HepG2 (cell line): ENCODE data around the gene E2F1. TPM values are rescaled to one million over a fixed set of nuclear protein-coding genes. Genes with fewer than 3 reads are reported as not detected.
A peak's percentile ranks its signal among the peaks of the same experiment; 100 is the strongest.

Source experiments
- ARNT ChIP-seq: fragments of 450-650 bp; IDR thresholded peaks from 2 replicates; pipeline ENCODE4 v1.6.1; 2017
- ARNT2 ChIP-seq: sonication (generic); formaldehyde crosslinking; IDR thresholded peaks from 2 replicates; pipeline ENCODE4 v1.8.0; 2022; ENCODE audit warnings: mild to moderate bottlenecking, low read depth, missing genetic modification reagents, moderate library complexity
- ATAD3A ChIP-seq: sonication (generic); formaldehyde crosslinking; IDR thresholded peaks from 2 replicates; pipeline ENCODE4 v1.4.0; 2020; ENCODE audit warnings: missing genetic modification reagents
- BRD4 ChIP-seq: sonication (generic); formaldehyde crosslinking; IDR thresholded peaks from 2 replicates; pipeline ENCODE4 v1.4.0; 2020; ENCODE audit warnings: missing genetic modification reagents
- CREM ChIP-seq, 2 experiments: sonication (generic) in 1 of 2; formaldehyde crosslinking in 1 of 2; IDR thresholded peaks; 2 replicates each; pipeline versions ENCODE4 v1.4.0 to v1.6.1; 2016 to 2020; ENCODE audit warnings: antibody characterized with exemption in 1 of 2, mild to moderate bottlenecking in 1 of 2, missing genetic modification reagents in 1 of 2
- EP300 ChIP-seq, 3 experiments: sonication (generic) in 1 of 3; formaldehyde crosslinking in 1 of 3; IDR thresholded peaks; 2 replicates each; pipeline versions ENCODE4 v1.5.1 to v1.6.1; 2011 to 2020; ENCODE audit warnings: low read depth in 2 of 3, low read length in 2 of 3, borderline replicate concordance in 1 of 3, improper control_type of control experiment in 1 of 3, mild to moderate bottlenecking in 1 of 3, missing genetic modification reagents in 1 of 3, moderate library complexity in 1 of 3
- KDM5A ChIP-seq: fragments of 200-600 bp; sonication (generic); IDR thresholded peaks from 2 replicates; pipeline ENCODE4 v1.7.0; 2018; ENCODE audit warnings: antibody characterized with exemption, mild to moderate bottlenecking, low read length, borderline replicate concordance
- MIER3 ChIP-seq: IDR thresholded peaks from 2 replicates; pipeline ENCODE4 v1.6.1; 2016; ENCODE audit warnings: missing compliant biosample characterization, borderline replicate concordance
- NR1H2 ChIP-seq: sonication (generic); formaldehyde crosslinking; IDR thresholded peaks from 2 replicates; pipeline ENCODE4 v1.8.1; 2022; ENCODE audit warnings: low read depth, missing genetic modification reagents, borderline replicate concordance
- PAWR ChIP-seq: sonication (generic); formaldehyde crosslinking; IDR thresholded peaks from 2 replicates; pipeline ENCODE4 v1.4.0; 2020; ENCODE audit warnings: missing genetic modification reagents, mild to moderate bottlenecking, borderline replicate concordance
- PRMT3 ChIP-seq: sonication (generic); formaldehyde crosslinking; IDR thresholded peaks from 2 replicates; pipeline ENCODE4 v1.8.1; 2022; ENCODE audit warnings: low read depth, mild to moderate bottlenecking, moderate library complexity, missing genetic modification reagents, borderline replicate concordance
- SRSF9 ChIP-seq: fragments of 200-400 bp; formaldehyde crosslinking; IDR thresholded peaks from 2 replicates; pipeline ENCODE4 v1.6.1; 2018; ENCODE audit warnings: borderline replicate concordance, mild to moderate bottlenecking, low read depth, low read length; ENCODE audit not compliant: insufficient read depth, poor library complexity, severe bottlenecking
- TCF7L2 ChIP-seq: IDR thresholded peaks from 2 replicates; pipeline ENCODE4 v1.6.1; 2011; ENCODE audit warnings: mild to moderate bottlenecking, low read depth, low read length, moderate library complexity
- ZC3H13 ChIP-seq: sonication (generic); formaldehyde crosslinking; IDR thresholded peaks from 2 replicates; pipeline ENCODE4 v1.8.1; 2023; ENCODE audit warnings: mild to moderate bottlenecking, missing genetic modification reagents, moderate library complexity
- ZFAT ChIP-seq: sonication (generic); formaldehyde crosslinking; conservative IDR thresholded peaks from 2 replicates; pipeline ENCODE4 v1.8.1; 2023; ENCODE audit warnings: missing genetic modification reagents, inconsistent platforms
- ZNF205 ChIP-seq: IDR thresholded peaks from 2 replicates; pipeline ENCODE4 v1.6.1; 2018; ENCODE audit warnings: missing biosample characterization, missing genetic modification reagents
- ZNF3 ChIP-seq: IDR thresholded peaks from 2 replicates; pipeline ENCODE4 v1.7.0; 2017; ENCODE audit warnings: inconsistent platforms
- ZNF329 ChIP-seq: sonication (generic); formaldehyde crosslinking; IDR thresholded peaks from 2 replicates; pipeline ENCODE4 v1.9.0; 2021; ENCODE audit warnings: low read depth, mild to moderate bottlenecking, missing genetic modification reagents
- ZNF367 ChIP-seq: sonication (generic); formaldehyde crosslinking; IDR thresholded peaks from 2 replicates; pipeline ENCODE4 v1.4.0; 2020; ENCODE audit warnings: missing genetic modification reagents, borderline replicate concordance
- ZNF746 ChIP-seq: sonication (generic); formaldehyde crosslinking; IDR thresholded peaks from 2 replicates; pipeline ENCODE4 v1.8.0; 2022; ENCODE audit warnings: mild to moderate bottlenecking, missing genetic modification reagents
- ZZZ3 ChIP-seq: sonication (generic); formaldehyde crosslinking; IDR thresholded peaks from 2 replicates; pipeline ENCODE4 v1.4.0; 2020; ENCODE audit warnings: missing genetic modification reagents, mild to moderate bottlenecking, borderline replicate concordance
- polyA plus RNA-seq, 8 experiments: library from polyadenylated mRNA; depleted of rRNA in 3 of 8; stranded (reverse) in 7 of 8; unstranded in 1 of 8; fragments of >200 nt; fragmentation: Illumina TruSeq in 4 of 8; extraction: Trizol in 4 of 8; gene quantifications; 2 replicates each; pipeline versions ENCODE4 v1.2.1 to v1.2.3, GENCODE V29; 2011 to 2016; ENCODE audit warnings: low read depth in 4 of 8, missing spikeins in 1 of 8, mixed read lengths in 1 of 8; ENCODE audit not compliant: insufficient read depth in 1 of 8
- total RNA-seq, 5 experiments: library from RNA; depleted of rRNA; stranded (reverse); fragments of >200 nt; fragmentation: Illumina TruSeq; extraction: Trizol; gene quantifications; 2 replicates each; pipeline ENCODE4 v1.2.3, GENCODE V29; 2016; ENCODE audit warnings: low read depth in 1 of 5
- TF ChIP-seq, protein P1 (sequence below): sonication (generic); formaldehyde crosslinking; IDR thresholded peaks from 2 replicates; pipeline ENCODE4 v1.4.0; 2020; ENCODE audit warnings: missing genetic modification reagents
- TF ChIP-seq, protein P2 (sequence below): sonication (generic); formaldehyde crosslinking; IDR thresholded peaks from 2 replicates; pipeline ENCODE4 v1.4.0; 2020; ENCODE audit warnings: mild to moderate bottlenecking, missing genetic modification reagents
- TF ChIP-seq, protein P3 (sequence below): fragments of 450-650 bp; IDR thresholded peaks from 2 replicates; pipeline ENCODE4 v1.6.1; 2016
- TF ChIP-seq, protein P4 (sequence below): sonication (generic); formaldehyde crosslinking; IDR thresholded peaks from 2 replicates; pipeline ENCODE4 v1.4.0; 2020; ENCODE audit warnings: mild to moderate bottlenecking, missing genetic modification reagents

The E2F1 gene
- total and polyA plus RNA-seq, 2 of the 13 experiments (the other 11 are each of a cell fraction or from before 2014, with no cell fraction given): 25.5 to 39.4 TPM

DNA sequence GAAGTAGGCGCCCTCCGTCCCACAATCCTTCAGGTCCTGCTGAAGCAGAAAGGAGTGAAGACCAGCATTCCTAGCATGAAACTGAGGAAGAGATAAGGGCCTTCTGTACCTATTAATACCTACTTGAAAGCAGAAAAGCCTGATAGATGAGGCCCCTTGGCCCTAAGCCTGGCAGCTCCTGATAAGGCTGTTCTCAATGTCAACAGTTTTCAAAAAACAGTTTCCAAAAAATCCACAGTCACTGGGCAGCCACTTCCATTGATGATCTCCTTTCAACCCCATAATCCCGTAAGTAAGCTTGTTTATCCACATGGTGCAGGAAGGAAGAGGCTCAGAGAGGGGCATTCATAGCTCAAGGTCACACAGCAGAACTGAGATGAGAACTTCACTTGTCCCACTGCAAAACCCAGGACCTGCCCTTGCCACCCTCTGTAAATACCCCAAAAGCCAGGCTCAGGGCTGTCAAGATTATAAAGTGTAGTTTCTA lies 2.8 kb upstream of the E2F1 start (continued):
- TF ChIP-seq EP300 (IDR thresholded peaks at IDR 0.05; ENCODE audit: low read depth in 2 of 2, low read length in 2 of 2): peak in 1 of 2 experiments; percentile 77; a peak in 1 of 4 replicates
- peak; percentile 91 for TF ChIP-seq EP300 (CRISPR knock-in tag; IDR thresholded peaks at IDR 0.05; ENCODE audit: borderline replicate concordance)
- TF ChIP-seq, protein P1, sequence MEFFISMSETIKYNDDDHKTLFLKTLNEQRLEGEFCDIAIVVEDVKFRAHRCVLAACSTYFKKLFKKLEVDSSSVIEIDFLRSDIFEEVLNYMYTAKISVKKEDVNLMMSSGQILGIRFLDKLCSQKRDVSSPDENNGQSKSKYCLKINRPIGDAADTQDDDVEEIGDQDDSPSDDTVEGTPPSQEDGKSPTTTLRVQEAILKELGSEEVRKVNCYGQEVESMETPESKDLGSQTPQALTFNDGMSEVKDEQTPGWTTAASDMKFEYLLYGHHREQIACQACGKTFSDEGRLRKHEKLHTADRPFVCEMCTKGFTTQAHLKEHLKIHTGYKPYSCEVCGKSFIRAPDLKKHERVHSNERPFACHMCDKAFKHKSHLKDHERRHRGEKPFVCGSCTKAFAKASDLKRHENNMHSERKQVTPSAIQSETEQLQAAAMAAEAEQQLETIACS (CRISPR knock-in tag): no peak
- no peak for TF ChIP-seq ZNF367
- TF ChIP-seq ZNF329 (CRISPR knock-in tag): no peak
- TF ChIP-seq ZNF746 (CRISPR knock-in tag): no peak
- no peak for TF ChIP-seq ATAD3A (CRISPR knock-in tag)
- TF ChIP-seq KDM5A: no peak
- TF ChIP-seq, protein P2, sequence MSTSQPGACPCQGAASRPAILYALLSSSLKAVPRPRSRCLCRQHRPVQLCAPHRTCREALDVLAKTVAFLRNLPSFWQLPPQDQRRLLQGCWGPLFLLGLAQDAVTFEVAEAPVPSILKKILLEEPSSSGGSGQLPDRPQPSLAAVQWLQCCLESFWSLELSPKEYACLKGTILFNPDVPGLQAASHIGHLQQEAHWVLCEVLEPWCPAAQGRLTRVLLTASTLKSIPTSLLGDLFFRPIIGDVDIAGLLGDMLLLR (CRISPR knock-in tag): no peak
- no peak for TF ChIP-seq ARNT2 (CRISPR knock-in tag)
- TF ChIP-seq ZFAT (CRISPR knock-in tag): no peak
- TF ChIP-seq MIER3 (CRISPR knock-in tag): peak; percentile 38; the same call in 1 of the 2 replicates
- no peak for TF ChIP-seq ARNT
- TF ChIP-seq ZZZ3 (CRISPR knock-in tag): no peak
- TF ChIP-seq SRSF9: no peak
- peak; percentile 77; the same call in 1 of the 2 replicates for TF ChIP-seq CREM (IDR thresholded peaks at IDR 0.05)
- TF ChIP-seq CREM (CRISPR knock-in tag; IDR thresholded peaks at IDR 0.05): no peak
- no peak for TF ChIP-seq TCF7L2
- TF ChIP-seq BRD4 (CRISPR knock-in tag): no peak
- TF ChIP-seq, protein P3, sequence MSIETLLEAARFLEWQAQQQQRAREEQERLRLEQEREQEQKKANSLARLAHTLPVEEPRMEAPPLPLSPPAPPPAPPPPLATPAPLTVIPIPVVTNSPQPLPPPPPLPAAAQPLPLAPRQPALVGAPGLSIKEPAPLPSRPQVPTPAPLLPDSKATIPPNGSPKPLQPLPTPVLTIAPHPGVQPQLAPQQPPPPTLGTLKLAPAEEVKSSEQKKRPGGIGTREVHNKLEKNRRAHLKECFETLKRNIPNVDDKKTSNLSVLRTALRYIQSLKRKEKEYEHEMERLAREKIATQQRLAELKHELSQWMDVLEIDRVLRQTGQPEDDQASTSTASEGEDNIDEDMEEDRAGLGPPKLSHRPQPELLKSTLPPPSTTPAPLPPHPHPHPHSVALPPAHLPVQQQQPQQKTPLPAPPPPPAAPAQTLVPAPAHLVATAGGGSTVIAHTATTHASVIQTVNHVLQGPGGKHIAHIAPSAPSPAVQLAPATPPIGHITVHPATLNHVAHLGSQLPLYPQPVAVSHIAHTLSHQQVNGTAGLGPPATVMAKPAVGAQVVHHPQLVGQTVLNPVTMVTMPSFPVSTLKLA: no peak
- TF ChIP-seq ZNF205 (CRISPR knock-in tag): no peak
- TF ChIP-seq, protein P4, sequence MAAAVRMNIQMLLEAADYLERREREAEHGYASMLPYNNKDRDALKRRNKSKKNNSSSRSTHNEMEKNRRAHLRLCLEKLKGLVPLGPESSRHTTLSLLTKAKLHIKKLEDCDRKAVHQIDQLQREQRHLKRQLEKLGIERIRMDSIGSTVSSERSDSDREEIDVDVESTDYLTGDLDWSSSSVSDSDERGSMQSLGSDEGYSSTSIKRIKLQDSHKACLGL: no peak
- no peak for TF ChIP-seq PRMT3
- TF ChIP-seq NR1H2 (CRISPR knock-in tag): no peak
- no peak for TF ChIP-seq PAWR (CRISPR knock-in tag)
- TF ChIP-seq ZC3H13: no peak
- TF ChIP-seq ZNF3 (CRISPR knock-in tag): no peak
